Central memory CD4-positive, alpha-beta T cell (primary cell): ENCODE data around the gene PRKCE.

Experiments used
- DNase-seq: peaks from one replicate; pipeline ENCODE4 v3.0.0; 2022

PRKCE gene

DNA sequence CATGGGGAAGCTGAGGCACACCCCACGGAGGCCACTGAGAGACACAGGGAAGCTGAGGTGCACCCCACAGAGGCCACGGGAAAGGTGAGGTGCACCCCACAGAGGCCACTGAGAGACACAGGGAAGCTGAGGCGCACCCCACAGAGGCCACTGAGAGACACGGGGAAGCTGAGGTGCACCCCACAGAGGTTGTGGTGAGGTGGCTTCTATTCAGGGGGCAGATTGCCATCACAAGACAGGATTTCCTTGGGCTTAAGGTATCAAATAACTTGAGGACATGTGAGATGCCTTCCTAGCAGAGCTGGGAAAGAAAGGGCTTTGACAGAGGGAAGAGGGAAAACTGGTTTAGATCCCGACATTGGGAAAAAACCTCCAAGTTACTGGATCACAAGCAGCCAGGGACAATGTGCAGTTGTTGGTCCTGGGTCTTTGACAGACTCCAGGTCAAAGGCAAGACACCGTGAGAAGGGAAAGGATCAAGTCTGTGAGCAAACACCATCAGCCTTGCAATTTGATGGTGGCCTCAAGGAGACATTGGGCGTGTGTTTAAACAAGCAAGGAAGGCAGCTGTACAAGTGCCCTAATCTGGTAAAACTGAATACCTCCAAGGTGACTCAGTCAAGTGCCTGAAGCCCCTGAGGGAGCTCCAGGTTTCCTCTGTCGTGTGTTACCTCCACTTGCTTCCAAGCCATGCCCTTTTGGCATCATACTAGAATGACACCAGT is 512.5 kb downstream of the PRKCE start:
- DNase-seq = no peak

DNA sequence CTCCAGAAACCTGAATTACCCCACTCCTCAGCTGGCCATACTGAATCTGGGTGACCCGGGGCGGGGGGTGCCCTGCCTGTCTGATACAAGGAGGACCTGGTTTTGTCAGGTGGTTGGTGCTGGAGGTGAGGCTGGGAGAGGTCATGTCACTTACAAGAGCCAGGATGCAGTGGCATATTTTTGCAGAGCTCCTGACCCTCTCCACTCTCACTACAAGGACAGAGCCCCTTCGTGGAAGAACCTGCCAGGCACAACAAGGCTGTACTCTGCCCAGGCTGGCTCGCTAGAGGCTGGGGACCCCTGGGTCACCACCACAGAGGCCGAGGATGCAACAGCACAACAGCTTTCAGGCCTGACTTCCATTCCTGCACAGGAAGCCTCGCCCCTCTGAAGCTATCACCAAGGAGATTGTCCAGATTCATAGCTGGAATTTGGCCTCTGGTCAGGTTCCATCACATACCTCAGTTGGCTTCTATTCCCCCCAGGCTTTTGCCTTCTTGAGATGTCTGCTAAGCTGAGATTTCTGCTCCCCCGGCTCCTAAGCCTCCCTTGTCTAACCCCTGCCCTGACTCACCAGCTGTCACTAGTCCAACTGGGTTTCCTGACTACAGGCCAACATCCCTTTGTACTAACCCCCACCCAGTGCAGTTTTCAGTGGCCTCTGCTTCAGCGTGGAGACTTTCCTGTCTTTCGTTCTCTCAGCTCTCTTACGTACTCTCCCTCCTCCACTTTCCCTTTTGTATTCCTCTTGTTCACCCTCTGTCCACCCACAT is 513.2 kb downstream of the PRKCE start:
- DNase-seq = no peak

DNA sequence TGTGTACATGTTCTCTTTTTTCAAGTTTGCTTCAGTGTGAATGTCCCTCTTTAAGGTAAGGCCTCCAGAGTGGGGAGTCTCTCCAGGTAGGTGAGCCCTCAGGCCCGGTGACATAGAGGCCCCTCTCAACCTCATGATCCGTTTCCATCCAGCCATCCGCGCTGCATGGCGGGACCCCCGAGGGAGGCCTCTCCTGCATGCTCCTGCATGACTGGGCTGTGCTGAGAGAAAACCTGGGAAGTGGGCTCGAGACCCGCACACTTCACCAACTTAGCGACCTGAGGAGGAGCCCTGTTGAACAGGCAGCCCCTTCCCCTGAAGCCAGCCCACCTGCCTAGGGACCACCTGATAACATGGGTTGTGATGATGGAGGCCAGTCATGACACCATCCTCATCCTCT is 514.4 kb downstream of the PRKCE start:
- DNase-seq = no peak

DNA sequence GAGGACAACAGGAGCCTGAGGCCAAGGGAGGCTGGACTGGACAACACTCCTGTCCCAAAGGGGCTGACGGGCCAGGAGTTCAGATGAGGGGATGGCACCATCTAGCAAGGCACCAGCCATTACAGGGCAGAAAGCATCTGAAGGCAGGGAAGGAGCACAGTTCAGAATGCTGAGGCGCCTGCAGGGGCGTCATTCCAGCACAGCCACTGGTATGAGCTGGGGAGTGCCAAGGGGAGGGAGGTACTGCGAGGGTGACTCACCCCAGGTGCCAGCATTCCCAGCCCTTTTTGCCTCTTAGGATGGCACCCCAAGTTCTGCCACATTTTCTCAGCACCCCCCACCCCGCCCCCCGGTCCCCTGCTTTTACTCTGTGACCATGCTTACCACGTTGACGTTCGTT is 515.9 kb downstream of the PRKCE start:
- no peak for DNase-seq

DNA sequence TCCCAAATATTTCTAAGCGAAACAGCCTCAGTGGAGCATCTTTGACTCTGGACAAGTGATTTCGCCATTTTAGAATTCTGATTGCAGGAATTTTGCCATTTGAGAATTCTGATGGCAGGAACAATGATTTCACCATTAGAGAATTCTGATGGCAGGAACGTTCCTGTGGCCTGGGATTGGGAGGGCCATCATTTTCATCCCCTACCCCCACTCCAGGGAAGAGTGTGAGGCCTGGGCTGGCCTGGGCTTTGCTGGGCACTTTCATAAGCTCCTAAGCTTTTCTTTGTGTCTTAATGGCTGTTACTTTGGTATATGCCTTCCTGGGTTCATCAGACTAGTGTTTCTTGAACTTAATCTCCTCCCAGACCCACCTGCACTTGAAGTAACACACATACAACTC is 516.4 kb downstream of the PRKCE start:
- DNase-seq = no peak

DNA sequence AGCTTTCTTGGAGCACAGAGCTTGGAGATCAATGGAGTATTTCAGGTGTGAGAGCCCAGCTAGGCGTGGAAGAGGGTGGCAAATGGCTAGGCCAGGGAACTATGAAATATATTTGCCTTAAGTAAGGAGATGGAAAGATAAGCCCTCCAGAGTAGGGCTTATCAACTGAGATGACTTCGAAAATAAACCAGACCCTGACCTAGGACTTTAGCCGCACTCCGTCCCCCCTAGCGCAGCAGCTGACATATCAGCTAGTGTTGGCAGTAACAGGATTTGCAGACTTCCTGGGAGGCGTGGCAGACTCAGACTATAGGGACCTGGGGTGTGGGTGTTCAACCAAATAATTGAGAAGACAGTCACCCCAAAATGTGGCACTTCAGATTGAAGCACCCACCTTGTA is 518.0 kb downstream of the PRKCE start:
- DNase-seq = no peak

DNA sequence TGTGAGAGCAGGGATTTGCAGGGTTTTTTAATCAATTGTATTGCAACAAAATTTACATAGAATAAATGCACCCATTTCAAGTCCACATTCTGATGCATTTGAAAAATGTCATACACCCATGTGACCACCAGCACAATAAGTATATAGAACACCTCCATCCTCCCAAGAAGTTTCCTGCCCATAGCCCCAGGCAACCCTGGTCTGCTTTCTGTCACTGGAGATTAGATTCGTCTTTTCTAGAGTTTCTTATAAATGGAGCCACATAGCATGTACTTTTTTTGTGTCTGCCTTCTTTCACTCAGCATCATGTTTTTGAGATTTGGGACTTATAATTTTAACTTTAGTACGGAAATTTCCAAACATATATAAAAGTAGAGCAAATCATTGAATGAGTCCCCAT is 518.6 kb downstream of the PRKCE start:
- DNase-seq = no peak

DNA sequence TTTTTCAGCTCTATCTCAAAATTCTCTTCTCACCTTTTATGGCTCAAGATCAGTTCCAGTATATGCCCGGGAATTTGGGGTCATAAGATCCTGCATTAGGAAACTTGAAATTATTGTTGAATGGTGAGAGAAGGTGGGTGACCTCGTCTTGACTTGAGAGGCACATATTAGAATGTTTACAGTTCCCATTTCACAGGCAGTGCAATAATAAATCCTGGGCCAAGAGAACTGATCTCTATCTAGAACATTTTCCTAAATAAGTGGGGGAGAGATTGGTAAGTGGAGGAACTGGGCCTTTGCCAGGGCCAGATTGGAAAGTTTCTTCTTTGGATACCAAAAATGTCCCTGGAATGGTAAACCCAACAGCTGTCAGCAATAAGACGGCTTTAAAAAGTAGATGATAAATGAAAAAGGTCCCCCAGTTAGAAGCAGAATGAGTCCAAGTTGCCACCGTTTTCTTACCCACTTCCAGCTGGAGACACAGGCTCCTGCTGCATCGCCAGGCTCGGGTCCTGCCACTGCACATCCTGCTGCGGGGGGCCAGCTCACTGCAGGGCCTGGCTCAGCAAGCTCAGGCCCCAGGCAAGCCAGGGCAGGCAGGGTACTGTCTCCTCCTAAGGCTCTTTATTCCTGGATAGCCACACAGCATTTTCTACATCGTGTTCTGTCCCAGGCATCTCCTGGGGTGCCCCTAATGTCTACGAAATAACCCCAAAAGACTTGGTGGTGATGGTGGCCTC is 519.3 kb downstream of the PRKCE start:
- no peak for DNase-seq

DNA sequence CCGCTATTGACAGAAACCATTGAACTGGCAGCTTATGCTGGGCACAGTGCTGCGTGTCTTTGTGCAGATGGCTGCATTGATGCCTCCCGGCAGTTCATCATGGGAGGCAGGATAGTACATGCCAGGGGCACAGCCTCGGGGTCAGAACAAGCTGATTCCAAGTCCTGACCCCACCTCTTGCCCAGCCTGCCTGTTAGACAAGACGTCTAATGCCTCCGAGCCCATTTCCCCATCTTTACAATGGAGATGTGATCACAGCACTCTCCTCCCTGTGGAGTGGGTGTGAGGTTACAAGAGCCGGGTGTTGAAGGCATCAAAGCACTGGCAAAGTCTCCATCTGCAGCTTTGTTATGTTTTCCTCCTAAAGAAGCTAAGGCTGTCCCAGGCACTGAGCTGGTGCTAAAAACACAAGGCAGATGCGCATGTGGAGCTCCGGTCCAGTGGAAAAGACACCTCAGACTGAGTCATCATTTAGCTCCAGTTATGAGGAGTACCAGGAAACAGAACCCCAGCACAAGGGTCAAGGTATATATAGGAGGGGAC is 520.0 kb downstream of the PRKCE start:
- no peak for DNase-seq

DNA sequence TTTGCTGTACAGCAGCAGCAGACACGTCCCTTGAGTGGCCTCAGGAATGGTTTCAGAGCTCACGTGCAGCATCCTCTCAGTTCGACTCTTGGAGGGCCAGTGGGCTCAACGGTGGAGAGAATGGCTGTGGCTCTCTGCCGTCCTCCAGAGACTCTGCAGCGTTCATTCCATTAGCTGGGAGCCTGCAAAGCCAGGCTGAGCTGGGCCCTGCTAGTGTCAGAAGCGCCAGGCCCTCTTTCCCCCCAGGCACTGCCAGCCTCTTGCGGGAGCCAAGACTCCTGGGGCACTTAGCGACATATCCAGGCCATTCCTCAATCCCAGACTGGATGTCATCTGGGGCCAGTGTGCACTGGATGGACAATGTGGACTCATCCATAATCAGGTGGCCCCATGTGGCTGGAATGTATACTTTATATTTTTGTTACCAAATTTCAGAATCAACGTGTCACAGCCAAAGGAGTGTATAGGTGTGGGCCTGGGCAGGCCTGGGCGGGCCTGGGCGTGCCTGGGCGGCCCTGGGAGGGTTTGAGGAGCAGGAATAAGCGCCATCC is 520.6 kb downstream of the PRKCE start:
- DNase-seq = no peak

DNA sequence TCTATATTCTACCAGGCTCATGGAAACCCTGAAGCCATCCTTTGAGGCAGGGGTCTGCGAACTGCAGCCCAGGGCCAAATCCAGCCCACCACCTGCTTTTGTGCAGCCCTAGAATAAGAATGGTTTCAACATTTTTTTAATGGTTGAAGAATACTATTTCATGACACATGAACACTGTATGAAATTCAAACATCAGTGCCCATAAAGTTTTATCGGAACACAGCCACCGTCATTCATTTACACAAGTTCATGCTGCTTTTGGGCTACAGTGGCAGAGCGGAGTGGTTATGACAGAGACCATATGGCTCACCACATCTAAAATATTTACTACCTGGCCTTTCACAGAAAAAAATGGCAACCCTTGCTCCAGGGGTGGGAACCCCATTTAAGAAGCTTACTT is 521.6 kb downstream of the PRKCE start:
- DNase-seq = no peak

DNA sequence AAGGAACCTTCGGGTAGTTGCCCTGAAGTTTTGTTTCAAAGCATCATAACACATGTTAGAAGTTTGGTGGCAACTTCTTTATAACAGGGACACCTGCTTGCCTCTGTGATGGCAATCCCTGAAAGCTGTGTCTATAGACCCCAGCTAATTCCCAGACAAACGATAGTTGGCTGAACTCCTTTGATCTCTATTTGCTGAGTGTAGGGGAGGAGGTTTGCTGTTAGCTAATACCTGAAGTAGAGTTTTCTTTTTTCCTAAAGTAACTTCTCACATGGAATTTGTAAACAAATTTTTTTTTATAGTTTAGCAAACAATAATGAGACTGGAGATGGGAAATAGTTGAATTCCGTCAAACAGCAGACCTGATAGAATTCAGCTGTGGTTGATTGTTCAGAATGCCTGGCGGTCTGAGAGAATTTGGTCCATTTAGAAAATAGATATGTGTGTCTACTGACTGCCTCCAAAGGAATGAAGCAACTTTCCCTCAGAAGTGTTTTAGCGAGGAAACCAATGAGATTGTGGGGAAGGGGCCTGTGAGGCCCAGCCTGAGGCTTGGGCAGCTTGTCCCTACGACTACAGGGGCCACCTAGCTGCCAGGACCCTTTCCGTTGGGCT is 522.3 kb downstream of the PRKCE start:
- DNase-seq = no peak

DNA sequence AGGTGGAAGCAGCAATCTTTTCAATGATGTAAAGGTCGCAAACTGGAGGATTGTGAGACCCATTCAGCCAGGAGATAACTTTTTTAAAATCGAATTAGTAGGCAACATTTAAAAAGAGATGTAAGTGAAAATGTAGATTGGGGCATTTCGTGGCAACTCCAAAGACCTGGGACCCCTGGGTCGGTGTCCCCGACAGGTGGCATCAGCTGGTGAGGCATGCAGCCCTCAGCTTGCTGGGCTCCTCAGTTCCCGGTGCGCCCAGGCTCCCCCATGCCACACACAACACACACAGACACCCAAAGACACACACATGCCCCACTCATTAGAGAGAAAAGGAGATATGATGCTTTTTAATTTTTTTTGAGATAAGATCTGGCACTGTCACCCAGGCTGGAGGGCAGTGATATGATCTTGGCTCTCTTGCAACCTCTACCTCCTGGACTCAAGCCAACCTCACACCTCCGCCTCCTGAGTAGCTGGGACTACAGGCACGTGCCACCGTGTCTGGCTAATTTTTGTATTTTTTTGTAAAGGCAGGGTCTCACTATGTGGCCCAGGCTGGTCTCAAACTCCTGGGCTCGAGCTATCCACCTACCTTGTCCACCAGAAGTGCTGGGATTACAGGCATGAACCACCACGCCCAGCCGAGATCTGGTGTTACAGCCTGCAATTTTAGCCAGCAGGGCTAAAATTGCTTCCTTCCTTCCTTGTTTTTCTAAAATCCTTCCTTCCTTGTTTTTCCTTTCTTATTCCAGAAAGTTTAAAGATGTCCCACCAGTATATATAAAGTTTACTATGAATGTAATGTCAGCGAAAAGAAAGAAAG is 523.1 kb downstream of the PRKCE start:
- no peak for DNase-seq

DNA sequence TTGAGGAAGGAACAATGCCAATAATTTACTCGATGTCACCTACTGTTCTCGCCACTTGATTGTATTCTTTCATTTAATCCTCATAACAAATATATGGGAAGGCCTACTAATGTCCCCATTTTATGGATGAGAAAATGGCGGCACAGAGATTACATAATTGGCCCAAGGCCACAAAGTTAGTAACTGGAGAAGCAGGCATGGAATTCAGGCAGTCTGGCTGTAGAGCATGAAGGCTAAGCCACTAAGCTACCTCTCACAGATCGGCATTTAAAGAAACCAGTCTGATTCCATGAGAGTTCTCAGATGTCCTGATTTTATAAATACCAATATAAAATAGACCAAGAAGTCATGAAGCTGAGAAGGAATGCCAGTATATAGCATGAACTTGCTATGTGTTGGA is 523.9 kb downstream of the PRKCE start:
- no peak for DNase-seq

DNA sequence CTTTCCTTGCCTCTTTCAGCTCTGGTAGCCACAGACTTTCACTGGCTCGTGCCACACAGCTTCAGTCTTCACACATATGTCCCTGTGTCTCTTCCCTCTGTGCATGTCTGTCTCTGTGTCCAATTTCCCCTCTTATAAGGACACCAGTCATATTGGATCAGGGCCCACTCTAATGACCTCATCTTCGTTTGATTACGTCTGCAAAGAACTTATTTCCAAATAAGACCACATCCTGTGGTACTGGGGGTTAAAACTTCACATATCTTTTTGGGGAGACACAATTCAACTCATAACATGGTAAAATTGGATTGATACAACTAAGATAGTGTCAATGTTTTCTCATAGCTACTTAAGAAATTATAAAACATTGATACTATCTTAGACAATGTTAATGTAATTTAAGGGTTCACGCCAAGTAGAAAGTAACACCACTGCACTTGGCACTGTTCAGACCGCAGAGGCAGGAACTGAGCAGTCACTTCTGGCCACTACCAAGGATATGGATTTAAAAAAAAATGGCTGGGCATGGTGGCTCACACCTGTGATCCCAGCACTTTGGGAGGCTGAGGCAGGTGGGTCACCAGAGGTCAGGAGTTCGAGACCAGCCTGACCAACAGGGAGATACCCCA is 526.1 kb downstream of the PRKCE start:
- no peak for DNase-seq

DNA sequence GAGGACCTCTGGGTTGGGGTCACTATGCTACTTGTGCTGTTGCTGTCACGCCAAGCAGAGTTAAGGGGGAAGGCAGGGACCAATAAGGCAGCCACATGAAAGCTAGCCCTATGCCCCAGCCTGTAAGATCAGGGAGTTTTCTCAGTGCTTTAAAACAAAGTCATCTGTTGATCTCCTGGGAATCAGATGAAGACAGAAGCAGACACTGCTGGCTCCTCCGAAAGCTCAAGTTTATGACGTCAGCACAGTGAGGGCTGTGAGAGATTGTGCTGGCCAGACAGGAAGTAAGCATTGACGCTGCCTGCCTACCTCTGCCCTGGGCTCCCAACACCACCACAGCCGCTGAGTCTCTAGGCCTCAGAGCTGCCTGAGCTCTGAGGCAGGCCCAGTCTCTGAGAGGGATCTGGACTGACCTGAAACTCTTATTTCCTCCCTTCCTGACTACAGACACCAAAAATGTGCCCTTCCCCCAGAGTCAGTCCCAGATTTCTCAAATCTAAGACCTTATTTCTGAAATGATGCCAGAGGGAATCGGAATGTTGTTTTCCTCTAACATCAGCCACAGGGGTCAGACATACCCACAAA is 527.7 kb downstream of the PRKCE start:
- DNase-seq = peak; percentile 62

DNA sequence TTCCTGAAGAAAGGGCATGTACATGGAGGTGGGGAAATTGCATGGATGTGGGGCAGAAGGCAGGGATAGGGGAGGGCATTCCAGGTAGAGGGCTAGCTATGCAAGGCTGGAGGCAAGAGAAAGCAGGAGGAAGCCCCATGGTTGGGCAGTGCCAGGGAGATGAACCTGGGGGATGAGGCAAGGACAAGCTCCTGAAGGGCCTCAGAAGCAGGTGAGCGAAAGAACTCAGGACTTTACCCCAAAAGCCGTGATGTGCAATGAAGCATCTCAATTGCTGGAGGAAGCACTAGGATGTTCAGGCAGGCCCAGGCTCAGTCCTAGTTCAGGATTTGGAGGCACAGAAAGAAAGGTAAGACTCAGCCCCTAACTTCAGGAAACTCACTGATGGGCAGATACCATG is 528.7 kb downstream of the PRKCE start:
- no peak for DNase-seq

DNA sequence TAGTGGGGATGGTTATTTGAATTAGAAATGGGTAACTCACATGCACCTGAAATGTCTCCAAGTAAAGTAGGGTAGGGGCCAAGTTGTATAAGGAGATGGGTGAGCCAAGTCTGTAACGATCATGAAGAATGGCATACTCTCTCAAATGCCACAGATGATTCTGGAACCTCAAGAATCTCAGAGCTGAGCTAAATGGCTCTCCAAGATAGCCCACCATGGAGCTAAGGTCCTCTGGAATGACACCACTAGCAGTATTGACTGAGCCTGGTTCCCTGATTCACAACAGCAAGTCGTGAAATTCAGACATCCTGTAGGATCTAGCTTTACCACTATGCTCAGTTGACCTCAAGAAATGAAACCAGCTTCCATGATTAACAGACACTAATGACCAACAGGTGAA is 529.8 kb downstream of the PRKCE start:
- DNase-seq = no peak

DNA sequence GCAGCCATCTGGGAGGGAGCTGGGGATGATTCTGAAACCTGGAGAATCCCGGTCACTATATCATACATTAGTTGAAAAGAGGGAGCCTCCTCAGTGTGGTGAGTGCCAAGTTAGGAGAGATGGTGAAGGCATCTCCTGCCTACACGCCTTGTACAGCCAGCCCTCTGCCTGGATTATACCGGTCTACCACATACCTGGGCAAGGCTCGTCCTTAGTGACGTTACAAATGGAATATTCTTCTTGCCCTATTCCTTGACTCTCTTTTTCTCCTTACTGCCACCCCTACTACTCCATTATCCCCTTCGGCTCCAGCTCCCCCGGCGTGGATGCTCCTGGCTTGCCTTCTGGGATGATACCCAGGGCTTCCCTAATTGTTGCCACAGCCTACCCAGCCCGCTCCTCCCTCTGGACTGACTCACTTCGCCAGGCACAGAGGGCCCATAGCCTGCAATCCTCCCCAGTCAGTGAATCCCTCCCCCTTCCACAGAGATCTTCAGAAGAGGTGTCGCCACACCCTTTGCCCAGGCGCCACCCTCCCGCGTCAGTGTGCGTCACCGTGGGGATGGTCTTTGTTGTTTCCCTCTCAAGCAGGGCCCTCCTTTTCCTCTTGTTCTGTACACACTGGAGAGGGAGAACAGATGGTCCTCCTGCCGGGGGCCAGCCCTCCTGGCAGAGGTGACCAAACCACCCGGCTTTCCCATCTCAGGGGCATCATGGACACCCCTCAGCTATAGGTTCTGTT is 530.5 kb downstream of the PRKCE start:
- DNase-seq = no peak

DNA sequence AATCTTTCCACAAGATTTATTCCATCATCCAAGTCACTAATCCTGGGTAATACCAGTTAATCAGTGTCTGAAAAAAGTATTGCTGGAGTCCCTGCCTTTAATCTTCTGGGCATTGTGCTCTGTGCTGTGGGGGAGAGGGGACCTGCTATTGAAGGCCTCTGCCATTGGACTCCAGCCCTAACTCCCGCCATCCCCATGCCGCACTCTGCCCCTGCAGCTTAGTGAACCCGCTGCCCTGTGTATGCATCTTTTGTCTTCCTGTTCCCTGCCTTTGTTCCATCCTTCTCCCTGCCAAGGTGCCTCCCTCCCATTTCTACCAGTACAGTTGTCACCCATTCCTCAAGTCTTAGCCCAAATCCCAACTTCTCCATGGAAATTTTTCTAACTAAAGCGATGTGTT is 532.0 kb downstream of the PRKCE start:
- no peak for DNase-seq
